IMR-90 (cell line): ENCODE data around the gene TRAFD1. TPM values are rescaled to one million over a fixed set of nuclear protein-coding genes. Genes with fewer than 3 reads are reported as not detected.

Source experiments
- ATAC-seq: fragments of 200-7000 bp; cut with Tn5 transposase; 2 replicates; pipeline ENCODE4 v1.9.1; 2020; ENCODE audit warnings: low read depth, mild to moderate bottlenecking, moderate library complexity
- BruUV-seq: library from RNA; stranded (reverse); fragments of 400-500 nt; replicated peaks from 2 replicates; lab custom pipeline; 2021; lab: Mats Ljungman, UMichigan
- CTCF ChIA-PET: fragments of 300-600 bp; formaldehyde crosslinking; extraction: SDS; loops from one replicate; lab custom pipeline; 2021; ENCODE audit warnings: antibody characterized with exemption; lab: Yijun Ruan, JAX
- POLR2A ChIA-PET: fragments of 300-600 bp; sonication (Branson Sonifier 250); formaldehyde crosslinking; loops from one replicate; lab custom pipeline; 2022; ENCODE audit warnings: antibody characterized with exemption; ENCODE audit not compliant: unreplicated experiment; lab: Charles Lee
- DNase-seq: peaks from one replicate; pipeline ENCODE4 v3.0.0; 2013
- H2AFZ ChIP-seq: replicated peaks from 2 replicates; pipeline ENCODE3; 2013; ENCODE audit warnings: low read length, mild to moderate bottlenecking; ENCODE audit not compliant: poor library complexity
- H2AK5ac ChIP-seq: 2 replicates; pipeline ENCODE4 v1.6.1; 2013; ENCODE audit warnings: low read depth, low read length, inconsistent platforms
- H2AK9ac ChIP-seq: replicated peaks from 2 replicates; pipeline ENCODE3; 2013; ENCODE audit warnings: mild to moderate bottlenecking, low read depth, low read length, moderate library complexity; ENCODE audit not compliant: poor library complexity
- H2BK120ac ChIP-seq: 2 replicates; pipeline ENCODE4 v1.6.1; 2013; ENCODE audit warnings: low read depth, low read length, inconsistent platforms
- H2BK15ac ChIP-seq: 3 replicates; pipeline ENCODE4 v1.6.1; 2013; ENCODE audit warnings: low read depth, low read length, inconsistent platforms
- H2BK20ac ChIP-seq: 2 replicates; pipeline ENCODE4 v1.6.1; 2013; ENCODE audit warnings: low read depth, mild to moderate bottlenecking, inconsistent platforms, low read length, moderate library complexity
- H2BK5ac ChIP-seq: 2 replicates; pipeline ENCODE4 v1.6.1; 2013; ENCODE audit warnings: mild to moderate bottlenecking, low read depth, low read length, inconsistent platforms; ENCODE audit not compliant: poor library complexity, severe bottlenecking
- H3K14ac ChIP-seq: replicated peaks from 2 replicates; pipeline ENCODE4 v1.6.1; 2013; ENCODE audit warnings: low read depth, low read length, inconsistent platforms
- H3K18ac ChIP-seq: 2 replicates; pipeline ENCODE4 v1.6.1; 2013; ENCODE audit warnings: low read depth, low read length, control low read depth
- H3K23ac ChIP-seq: 2 replicates; pipeline ENCODE4 v1.6.1; 2013; ENCODE audit warnings: low read depth, low read length, inconsistent platforms
- H3K27ac ChIP-seq: 2 replicates; pipeline ENCODE4 v1.5.1; 2013; ENCODE audit warnings: mild to moderate bottlenecking, control low read depth, low read length; ENCODE audit not compliant: insufficient read depth
- H3K27me3 ChIP-seq: 2 replicates; pipeline ENCODE4 v1.6.1; 2013; ENCODE audit warnings: low read length; ENCODE audit not compliant: control insufficient read depth, insufficient read depth
- H3K36me3 ChIP-seq: 2 replicates; pipeline ENCODE4 v1.6.1; 2013; ENCODE audit warnings: low read length, mixed read lengths; ENCODE audit not compliant: control insufficient read depth, insufficient read depth
- H3K4ac ChIP-seq: 2 replicates; pipeline ENCODE4 v1.6.1; 2013; ENCODE audit warnings: low read depth, low read length, inconsistent platforms
- H3K4me1 ChIP-seq: 2 replicates; pipeline ENCODE4 v1.6.1; 2013; ENCODE audit warnings: low read length, mixed read lengths; ENCODE audit not compliant: control insufficient read depth, insufficient read depth
- H3K4me2 ChIP-seq: 2 replicates; pipeline ENCODE4 v1.6.1; 2013; ENCODE audit warnings: low read depth, mild to moderate bottlenecking, control low read depth, low read length, moderate library complexity
- H3K4me3 ChIP-seq: 2 replicates; pipeline ENCODE4 v1.5.1; 2013; ENCODE audit warnings: low read depth, mild to moderate bottlenecking, control low read depth, low read length, moderate library complexity; ENCODE audit not compliant: insufficient read depth
- H3K56ac ChIP-seq: 2 replicates; pipeline ENCODE4 v1.6.1; 2013; ENCODE audit warnings: low read length, inconsistent platforms; ENCODE audit not compliant: insufficient read depth; ENCODE audit errors: extremely low read depth
- H3K79me1 ChIP-seq, 2 experiments: 2 replicates each; pipeline ENCODE4 v1.6.1; 2013; ENCODE audit warnings: low read length in 2 of 2, inconsistent platforms in 1 of 2, low read depth in 1 of 2
- H3K9ac ChIP-seq: 2 replicates; pipeline ENCODE4 v1.6.1; 2013; ENCODE audit warnings: low read depth, low read length, control low read depth
- H3K9me1 ChIP-seq: 2 replicates; pipeline ENCODE4 v1.6.1; 2013; ENCODE audit warnings: low read length, inconsistent platforms; ENCODE audit not compliant: insufficient read depth
- H3K9me3 ChIP-seq: 2 replicates; pipeline ENCODE4 v1.6.1; 2013; ENCODE audit warnings: low read length; ENCODE audit not compliant: control insufficient read depth, insufficient read depth
- H4K20me1 ChIP-seq: 2 replicates; pipeline ENCODE4 v1.6.1; 2013; ENCODE audit warnings: low read length, inconsistent platforms; ENCODE audit not compliant: insufficient read depth
- H4K5ac ChIP-seq: 2 replicates; pipeline ENCODE4 v1.6.1; 2013; ENCODE audit warnings: mild to moderate bottlenecking, low read depth, low read length, control low read depth
- H4K8ac ChIP-seq, 2 experiments: 2 replicates each; pipeline ENCODE4 v1.6.1; 2013; ENCODE audit warnings: low read depth in 2 of 2, low read length in 2 of 2, control low read depth in 1 of 2, inconsistent platforms in 1 of 2
- H4K91ac ChIP-seq: 2 replicates; pipeline ENCODE4 v1.6.1; 2013; ENCODE audit warnings: low read depth, low read length, inconsistent platforms; ENCODE audit not compliant: insufficient read depth
- CHD1 ChIP-seq: IDR thresholded peaks from 2 replicates; pipeline ENCODE4 v1.6.1; 2012; ENCODE audit warnings: low read depth, low read length, improper control_type of control experiment
- FOS ChIP-seq: fragments of 150-350 bp; IDR thresholded peaks from 2 replicates; pipeline ENCODE4 v1.6.1; 2016; ENCODE audit warnings: low read depth, low read length
- MXI1 ChIP-seq: IDR thresholded peaks from 2 replicates; pipeline ENCODE4 v1.6.1; 2012; ENCODE audit warnings: low read depth, mild to moderate bottlenecking, low read length, moderate library complexity, borderline replicate concordance
- WGBS, 2 experiments: methylation state at CpG; one replicate each; pipeline versions ENCODE4 v1.1.5 to v1.1.7; 2013; ENCODE audit warnings: missing lambda C conversion rate in 2 of 2; ENCODE audit not compliant: insufficient read length in 1 of 2; ENCODE audit errors: extremely low coverage in 2 of 2; 5-methylcytosine and 5-hydroxymethylcytosine counted together
- dilution Hi-C: fragments of 300-500 bp; cut with HindIII; formaldehyde crosslinking; loops from one replicate; pipeline ENCODE4 v1.14.3; 2018; ENCODE audit warnings: low sequenced_read_pairs; ENCODE audit not compliant: unreplicated experiment
- in situ Hi-C: fragments of 300-500 bp; cut with MboI; formaldehyde crosslinking; loops from 3 replicates; pipeline ENCODE4 v1.14.3; 2019; ENCODE audit warnings: low sequenced_read_pairs, inconsistent platforms, mixed read lengths
- intact Hi-C: fragments of 100-400 bp; cut with micrococcal nuclease; formaldehyde crosslinking; loops from 2 replicates; pipeline ENCODE4 v1.10.0; 2022
- polyA plus RNA-seq, 3 experiments: library from polyadenylated mRNA; depleted of rRNA; stranded (reverse); fragments of >200 nt; gene quantifications; 2 replicates each; pipeline ENCODE4 v1.2.3, GENCODE V29; 2012; ENCODE audit warnings: low replicate concordance in 1 of 3
- total RNA-seq: library from RNA; depleted of rRNA; stranded (reverse); fragments of >200 nt; gene quantifications from 2 replicates; pipeline ENCODE4 v1.2.3, GENCODE V29; 2012

The TRAFD1 gene
- total and polyA plus RNA-seq, 2 of the 4 experiments (the other 2 are of a cell fraction) = 41.3 to 70.4 TPM

DNA sequence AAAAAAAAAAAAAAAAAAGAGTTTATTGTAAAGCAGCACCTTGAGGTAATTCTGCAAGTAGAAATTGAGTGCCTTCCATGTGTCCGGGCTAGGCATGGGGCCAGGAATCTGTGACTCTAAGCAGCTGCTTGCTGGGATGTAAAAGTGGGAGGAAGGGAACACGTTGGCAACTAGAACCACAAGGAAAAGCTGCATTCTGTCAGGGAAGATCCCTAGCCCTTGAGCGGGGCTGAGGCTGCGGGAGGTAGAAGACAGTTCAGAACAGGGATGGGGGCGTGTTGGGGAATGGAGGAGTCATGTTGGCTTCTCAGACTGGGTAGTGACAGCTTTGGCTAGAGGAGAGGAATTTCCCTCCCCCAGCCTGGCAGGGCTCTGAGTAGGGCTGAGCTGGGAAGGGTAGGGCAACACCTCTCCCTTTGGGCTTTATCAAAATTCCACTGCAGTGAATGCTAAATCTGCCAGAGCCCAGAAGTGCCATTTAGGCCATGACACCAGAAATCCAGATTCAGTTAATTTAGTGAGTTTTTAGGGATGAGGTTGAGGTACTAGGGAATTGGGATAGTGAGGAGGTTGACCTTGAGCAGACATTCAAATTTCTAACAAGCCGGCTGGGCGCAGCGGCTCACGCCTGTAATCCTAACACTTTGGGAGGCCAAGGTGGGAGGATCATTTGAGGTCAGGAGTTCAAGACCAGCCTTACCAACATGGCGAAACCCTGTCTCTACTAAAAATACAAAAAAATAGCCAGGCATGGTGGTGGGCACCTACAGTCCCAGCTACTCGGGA, 3.4 kb upstream of the TRAFD1 start:
- Histone ChIP-seq H4K91ac (peak overlapping the region; percentile 98), H3K4ac (peak overlapping the region; percentile 95), H2AK9ac (peak overlapping the region; percentile 87), H3K9ac (peak overlapping the region; percentile 1; the same call in 1 of the 2 replicates), H3K4me3 (no peak overlapping the region), H2AK5ac (peak overlapping the region; percentile 86), H3K27ac (peak overlapping the region; percentile 92), H4K5ac (peak overlapping the region; percentile 26), H2BK15ac (peak overlapping the region; percentile 95), H4K20me1 (peaks cover 7% of the 10 kb centered on the region), H3K4me1 (peaks cover 16% of the 10 kb centered on the region), H2AFZ (peak overlapping the region; percentile 95), H3K14ac (peak overlapping the region; percentile 80), H3K36me3 (no peaks in the 10 kb centered on the region), H3K9me3 (no peaks in the 10 kb centered on the region), H3K56ac (peak overlapping the region; percentile 84), H3K23ac (peak overlapping the region; percentile 88), H3K9me1 (no peaks in the 10 kb centered on the region), H2BK5ac (peak overlapping the region; percentile 96), H3K18ac (peak overlapping the region; percentile 52), H2BK20ac (peak overlapping the region; percentile 97), H3K4me2 (peak overlapping the region; percentile 46), H3K27me3 (no peaks in the 10 kb centered on the region), H4K8ac (peak overlapping the region; percentile 16 to 95), H2BK120ac (peak overlapping the region; percentile 97), H3K79me1 (peaks cover 0 to 13% of the 10 kb centered on the region in 2 experiments; a peak in 3 of 4 replicates)
- ChIA-PET POLR2A (interaction anchor here (1.0 kb wide), 1 partner anchor 11 kb away, joined by 4 read pairs; no protein-coding TSS in a partner anchor), CTCF (interaction anchor here (0.9 to 1.2 kb wide), 2 partner anchors 10 to 38 kb away, joined by 3 read pairs; no protein-coding TSS in a partner anchor)
- dilution Hi-C loops (no loop called here), in situ Hi-C loops (no loop called here), intact Hi-C loops (loop anchor here (2.0 to 10.0 kb wide), 2 partner anchors 13 to 177 kb away; partner anchors contain the start of gene NAA25)
- BruUV-seq = no TSS peak
- DNase-seq = peak; percentile 88
- WGBS, 2 experiments = no CpG with 5 or more reads among the region's 11 CpGs
- ATAC-seq = peak; percentile 13
- peak; percentile 76; the same call in 1 of the 2 replicates for TF ChIP-seq MXI1
- no peak for TF ChIP-seq CHD1
- 0 out of 2 replicates have a peak, but pooled peaks have one; percentile 7 for TF ChIP-seq FOS
